H9 (cell line): ENCODE measurements around the gene KCNG2. TPM values are rescaled to one million over a fixed set of nuclear protein-coding genes. Genes with fewer than 3 reads are reported as not detected.

Experiments
- DNase-seq: peaks from one replicate; pipeline ENCODE4 v3.0.0-alpha.2; 2017
- H2AFZ ChIP-seq: one replicate; pipeline ENCODE4 v1.6.1; 2013; ENCODE audit warnings: mild to moderate bottlenecking, low read length, control low read depth, moderate library complexity
- H2AK5ac ChIP-seq: 2 replicates; pipeline ENCODE4 v1.6.1; 2013; ENCODE audit warnings: low read length, control low read depth, mixed read lengths; ENCODE audit not compliant: insufficient read length
- H2BK120ac ChIP-seq: one replicate; pipeline ENCODE4 v1.6.1; 2013; ENCODE audit warnings: low read depth, mild to moderate bottlenecking, low read length, control low read depth, inconsistent platforms; ENCODE audit not compliant: poor library complexity, severe bottlenecking
- H2BK12ac ChIP-seq: 2 replicates; pipeline ENCODE4 v1.6.1; 2013; ENCODE audit warnings: low read length, control low read depth, mixed read lengths, low read depth; ENCODE audit not compliant: insufficient read length
- H2BK15ac ChIP-seq: 2 replicates; pipeline ENCODE4 v1.6.1; 2013; ENCODE audit warnings: low read depth, low read length, control low read depth
- H2BK20ac ChIP-seq: one replicate; pipeline ENCODE4 v1.6.1; 2013; ENCODE audit warnings: low read depth, mild to moderate bottlenecking, low read length, control low read depth, inconsistent platforms; ENCODE audit not compliant: poor library complexity, severe bottlenecking
- H2BK5ac ChIP-seq: 2 replicates; pipeline ENCODE4 v1.6.1; 2013; ENCODE audit warnings: low read length, control low read depth, mixed read lengths; ENCODE audit not compliant: insufficient read length
- H3K14ac ChIP-seq: 2 replicates; pipeline ENCODE4 v1.6.1; 2013; ENCODE audit warnings: low read length, control low read depth; ENCODE audit not compliant: insufficient read depth
- H3K18ac ChIP-seq: 2 replicates; pipeline ENCODE4 v1.6.1; 2013; ENCODE audit warnings: low read depth, mild to moderate bottlenecking, mixed read lengths, low read length, control low read depth; ENCODE audit not compliant: insufficient read length
- H3K23ac ChIP-seq: 2 replicates; pipeline ENCODE4 v1.6.1; 2013; ENCODE audit warnings: low read length, control low read depth, mixed read lengths, low read depth; ENCODE audit not compliant: insufficient read length
- H3K23me2 ChIP-seq: 2 replicates; pipeline ENCODE4 v1.6.1; 2013; ENCODE audit warnings: low read depth, mild to moderate bottlenecking, mixed read lengths, low read length, control low read depth; ENCODE audit not compliant: insufficient read length, poor library complexity, severe bottlenecking
- H3K27ac ChIP-seq: 2 replicates; pipeline ENCODE4 v1.5.1; 2013; ENCODE audit warnings: low read length, control low read depth, mixed read lengths, low read depth; ENCODE audit not compliant: insufficient read length
- H3K27me3 ChIP-seq: 2 replicates; pipeline ENCODE4 v1.6.1; 2013; ENCODE audit warnings: low read length, control low read depth, inconsistent platforms; ENCODE audit not compliant: insufficient read depth
- H3K4ac ChIP-seq: 2 replicates; pipeline ENCODE4 v1.6.1; 2013; ENCODE audit warnings: low read depth, mild to moderate bottlenecking, control low read depth, inconsistent platforms, low read length, moderate library complexity
- H3K4me1 ChIP-seq: 2 replicates; pipeline ENCODE4 v1.6.1; 2013; ENCODE audit warnings: low read length, control low read depth, inconsistent platforms; ENCODE audit not compliant: insufficient read depth
- H3K4me2 ChIP-seq: 2 replicates; pipeline ENCODE4 v1.6.1; 2013; ENCODE audit warnings: low read length, control low read depth, mixed read lengths; ENCODE audit not compliant: insufficient read length, insufficient read depth
- H3K56ac ChIP-seq: 2 replicates; pipeline ENCODE4 v1.6.1; 2013; ENCODE audit warnings: low read depth, mild to moderate bottlenecking, mixed read lengths, low read length, control low read depth; ENCODE audit not compliant: insufficient read length
- H3K79me1 ChIP-seq: 2 replicates; pipeline ENCODE4 v1.6.1; 2013; ENCODE audit warnings: low read depth, mild to moderate bottlenecking, moderate library complexity, low read length, control low read depth, inconsistent platforms; ENCODE audit not compliant: insufficient read depth, poor library complexity, severe bottlenecking
- H3K79me2 ChIP-seq: 2 replicates; pipeline ENCODE4 v1.6.1; 2013; ENCODE audit warnings: low read length, control low read depth, inconsistent platforms; ENCODE audit not compliant: insufficient read depth
- H3K9ac ChIP-seq: 2 replicates; pipeline ENCODE4 v1.6.1; 2013; ENCODE audit warnings: low read length, control low read depth, mixed read lengths; ENCODE audit not compliant: insufficient read length; ENCODE audit errors: extremely low read depth
- H3K9me3 ChIP-seq: one replicate; pipeline ENCODE4 v1.6.1; 2013; ENCODE audit warnings: low read depth, low read length, inconsistent platforms; ENCODE audit not compliant: control insufficient read depth
- H3T11ph ChIP-seq: one replicate; pipeline ENCODE4 v1.6.1; 2013; ENCODE audit warnings: mild to moderate bottlenecking, low read length, control low read depth, inconsistent platforms
- H4K20me1 ChIP-seq: one replicate; pipeline ENCODE4 v1.6.1; 2013; ENCODE audit not compliant: control insufficient read depth, insufficient read length, insufficient read depth
- H4K5ac ChIP-seq: 2 replicates; pipeline ENCODE4 v1.6.1; 2013; ENCODE audit warnings: low read depth, mild to moderate bottlenecking, mixed read lengths, low read length, control low read depth; ENCODE audit not compliant: insufficient read length
- H4K8ac ChIP-seq: replicated peaks from 2 replicates; pipeline ENCODE4 v1.6.1; 2013; ENCODE audit warnings: low read length, control low read depth, mixed read lengths, low read depth; ENCODE audit not compliant: insufficient read length
- H4K91ac ChIP-seq: 2 replicates; pipeline ENCODE4 v1.6.1; 2013; ENCODE audit warnings: low read depth, mild to moderate bottlenecking, moderate library complexity, mixed read lengths, low read length, control low read depth; ENCODE audit not compliant: insufficient read length
- H3K27ac Mint-ChIP-seq, 3 experiments: 2 replicates in 2 of 3; 3 replicates in 1 of 3; pipeline ENCODE4 v1.8.0; 2020 to 2021; ENCODE audit warnings: mixed read lengths in 3 of 3, mild to moderate bottlenecking in 1 of 3, moderate library complexity in 1 of 3
- H3K27me3 Mint-ChIP-seq: 2 replicates; pipeline ENCODE4 v1.8.0; 2021; ENCODE audit warnings: low read depth, mild to moderate bottlenecking, moderate library complexity, mixed read lengths
- H3K36me3 Mint-ChIP-seq, 3 experiments: 2 replicates in 2 of 3; 3 replicates in 1 of 3; pipeline ENCODE4 v1.8.0; 2020 to 2021; ENCODE audit warnings: low read depth in 3 of 3, mixed read lengths in 3 of 3; ENCODE audit not compliant: insufficient read depth in 1 of 3
- H3K4me1 Mint-ChIP-seq, 2 experiments: 2 replicates each; pipeline ENCODE4 v1.8.0; 2020; ENCODE audit warnings: mixed read lengths in 2 of 2
- H3K4me3 Mint-ChIP-seq, 2 experiments: 2 replicates in 1 of 2; 3 replicates in 1 of 2; pipeline ENCODE4 v1.8.0; 2020 to 2021; ENCODE audit warnings: mild to moderate bottlenecking in 2 of 2, mixed read lengths in 2 of 2, moderate library complexity in 1 of 2
- H3K9me3 Mint-ChIP-seq, 2 experiments: 2 replicates in 1 of 2; 3 replicates in 1 of 2; pipeline ENCODE4 v1.8.0; 2020; ENCODE audit warnings: mild to moderate bottlenecking in 2 of 2, mixed read lengths in 2 of 2, moderate library complexity in 1 of 2
- CTCF ChIP-seq: fragments of 200-600 bp; sonication (generic); conservative IDR thresholded peaks from 3 replicates; pipeline ENCODE4 v1.8.0; 2021; ENCODE audit warnings: antibody characterized with exemption, mild to moderate bottlenecking
- WGBS: extraction: QIAGEN DNeasy Blood & Tissue Kit; methylation state at CpG from one replicate; pipeline ENCODE4 v1.1.7; 2013; ENCODE audit warnings: missing lambda C conversion rate, low lambda C conversion rate, mixed read lengths; ENCODE audit not compliant: insufficient read length; ENCODE audit errors: extremely low coverage; 5-methylcytosine and 5-hydroxymethylcytosine counted together
- total RNA-seq: library from RNA; stranded (reverse); gene quantifications from 2 replicates; pipeline ENCODE4 v1.2.1, GENCODE V29; 2021

Gene KCNG2
- total RNA-seq, 1 experiment from 2014 or later: 0.15 TPM

- Histone ChIP-seq H2AK5ac (no peak overlapping the region), H3T11ph (no peak overlapping the region), H3K79me2 (no peaks in the 10 kb centered on the region), H2BK5ac (no peak overlapping the region), H2AFZ (no peak overlapping the region), H4K8ac (no peak overlapping the region), H3K9me3 (no peaks in the 10 kb centered on the region), H4K20me1 (peaks cover 3% of the 10 kb centered on the region), H3K9ac (no peak overlapping the region), H4K91ac (no peak overlapping the region), H4K5ac (no peak overlapping the region), H2BK15ac (no peak overlapping the region), H3K4me1 (no peaks in the 10 kb centered on the region), H3K27ac (no peak overlapping the region), H3K79me1 (no peaks in the 10 kb centered on the region), H2BK12ac (no peak overlapping the region), H3K27me3 (no peaks in the 10 kb centered on the region), H2BK20ac (no peak overlapping the region), H2BK120ac (no peak overlapping the region), H3K4me2 (no peak overlapping the region), H3K18ac (no peak overlapping the region), H3K14ac (no peak overlapping the region), H3K56ac (no peak overlapping the region), H3K23me2 (no peaks in the 10 kb centered on the region), H3K23ac (no peak overlapping the region), H3K4ac (no peak overlapping the region)
- no CpG with 5 or more reads among the region's 12 CpGs for WGBS
- TF ChIP-seq CTCF: no peak
- Mint-ChIP-seq H3K36me3 (peaks cover 0 to 35% (median 24%) of the 10 kb centered on the region in 3 experiments; a peak in 5 of 7 replicates), H3K9me3 (peaks cover 10 to 15% of the 10 kb centered on the region in 2 experiments; a peak in 4 of 5 replicates), H3K27ac (no peak overlapping the region), H3K27me3 (peaks cover 5% of the 10 kb centered on the region; the same call in 1 of the 2 replicates), H3K4me3 (no peak overlapping the region), H3K4me1 (peaks cover 2 to 8% of the 10 kb centered on the region in 2 experiments; a peak in 3 of 4 replicates)
- DNase-seq: no peak
Observed at GRCh38 chr18:79936641-79937040, 138.9 kb downstream of the KCNG2 start.
